GM21619 (cell line): Measurements from ENCODE around the gene DSN1.

Experiments
- ATAC-seq: cut with Tn5 transposase; IDR thresholded peaks from one replicate; pipeline ENCODE4 v1.9.1; 2021; ENCODE audit not compliant: unreplicated experiment

Gene DSN1

GRCh38 chr20:36758276-36758675 is 15.3 kb downstream of the DSN1 start:
- no peak for ATAC-seq

GRCh38 chr20:36756496-36756895 is 17.1 kb downstream of the DSN1 start:
- ATAC-seq: no peak

GRCh38 chr20:36754656-36755222 is 18.8 kb downstream of the DSN1 start:
- ATAC-seq: no peak

DNA sequence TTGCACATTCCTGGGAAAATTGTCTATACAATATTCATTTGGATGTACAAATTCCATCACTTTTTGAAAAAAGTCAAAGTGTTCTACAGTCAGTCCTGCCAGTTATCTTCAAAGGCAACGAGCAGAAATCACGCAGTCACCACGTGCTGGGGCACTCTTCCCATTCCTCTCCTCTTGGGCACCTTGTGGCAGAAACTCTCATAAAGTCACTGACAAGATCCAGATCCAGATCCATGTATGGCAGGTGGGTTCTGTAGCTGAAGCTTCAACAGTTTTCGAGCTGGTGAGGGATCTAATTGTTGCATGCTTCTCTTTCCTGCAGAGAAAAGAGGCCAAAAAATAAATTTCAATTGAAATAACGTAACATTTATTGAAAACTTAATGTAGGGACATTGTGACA is 21.0 kb downstream of the DSN1 start:
- no peak for ATAC-seq

- ATAC-seq: peak; percentile 95
Measured at GRCh38 chr20:36745927-36746659, 27.5 kb downstream of the DSN1 start, which contains the start of gene NDRG3. Gene NDRG3 (minus strand): TSS chr20:36746090. CDS start chr20:36721735, 24,355 bp downstream.

DNA sequence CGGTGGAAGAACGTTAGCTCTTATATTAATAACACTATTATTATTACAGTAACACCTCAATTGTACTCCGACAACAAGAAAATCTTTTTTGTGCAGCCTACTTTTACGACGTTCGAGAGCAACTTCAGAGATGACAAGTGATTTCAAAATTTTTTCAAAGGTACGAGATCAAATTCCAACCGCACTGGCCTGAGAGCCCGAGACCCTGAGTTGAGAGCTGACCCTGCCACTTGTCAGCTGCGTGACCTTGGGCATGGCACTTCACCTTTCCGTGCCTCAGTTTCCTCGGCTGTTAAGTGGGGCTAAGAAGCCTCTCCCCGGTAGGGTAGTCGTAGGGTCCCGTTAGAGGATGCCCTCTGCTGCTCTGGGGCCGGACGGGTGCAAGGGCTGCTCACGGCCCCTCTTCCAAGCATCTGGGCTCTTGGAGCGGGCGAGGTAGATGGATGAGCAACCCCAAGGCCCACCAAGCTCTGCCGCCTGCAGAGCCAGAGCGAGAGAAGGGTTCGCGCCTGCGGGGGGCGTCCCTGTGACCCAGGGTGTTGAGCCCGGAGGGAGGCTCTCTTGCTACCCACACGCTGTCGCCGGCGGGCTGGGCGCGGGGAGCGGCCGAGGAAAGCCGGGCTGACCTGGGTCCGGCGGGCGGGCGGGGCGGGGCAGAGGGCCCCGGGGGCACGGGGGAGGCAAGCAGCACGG is 28.2 kb downstream of the DSN1 start:
- ATAC-seq: peak; percentile 22

GRCh38 chr20:36744764-36745191 is 28.8 kb downstream of the DSN1 start:
- ATAC-seq: no peak

DNA sequence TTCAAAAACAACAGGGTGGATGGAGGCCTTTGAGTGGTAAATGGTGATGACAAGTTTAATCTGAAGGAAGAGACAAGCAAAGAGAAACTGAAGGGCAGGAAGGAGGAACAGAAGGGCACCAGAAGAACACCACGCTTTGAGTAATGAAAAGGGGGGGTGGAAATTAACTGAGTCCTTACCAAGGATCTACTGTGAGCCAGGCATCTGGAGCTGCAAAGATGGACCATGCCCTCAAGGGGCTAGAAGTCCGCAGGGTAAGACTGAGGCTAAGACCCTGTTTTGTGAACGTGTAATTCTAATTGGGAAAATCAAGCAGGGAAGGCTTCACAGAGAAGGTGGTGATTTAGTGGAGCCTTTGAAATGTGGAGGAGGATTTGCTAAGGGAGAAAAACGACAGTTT is 29.3 kb downstream of the DSN1 start:
- ATAC-seq: no peak

GRCh38 chr20:36742558-36742957 is 31.0 kb downstream of the DSN1 start:
- no peak for ATAC-seq

DNA sequence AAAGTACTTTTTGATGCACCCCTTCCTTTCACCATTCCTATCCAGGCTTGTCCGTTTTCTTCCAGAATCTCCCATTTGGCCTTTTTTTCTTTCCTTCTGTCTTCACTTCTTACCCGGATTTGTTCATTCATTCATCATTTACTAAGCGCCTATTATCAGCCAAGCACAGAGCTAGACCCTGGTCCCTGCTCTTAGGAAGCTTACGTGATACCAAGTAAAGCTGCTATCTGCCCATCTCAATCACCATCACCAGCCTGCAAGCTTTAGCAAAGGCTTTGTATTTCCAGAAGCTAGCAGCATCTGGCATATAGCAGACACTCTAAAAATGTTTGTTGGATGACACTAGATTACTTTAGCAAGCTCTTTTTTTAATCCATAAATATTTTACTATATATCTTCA is 32.5 kb downstream of the DSN1 start:
- ATAC-seq: no peak

DNA sequence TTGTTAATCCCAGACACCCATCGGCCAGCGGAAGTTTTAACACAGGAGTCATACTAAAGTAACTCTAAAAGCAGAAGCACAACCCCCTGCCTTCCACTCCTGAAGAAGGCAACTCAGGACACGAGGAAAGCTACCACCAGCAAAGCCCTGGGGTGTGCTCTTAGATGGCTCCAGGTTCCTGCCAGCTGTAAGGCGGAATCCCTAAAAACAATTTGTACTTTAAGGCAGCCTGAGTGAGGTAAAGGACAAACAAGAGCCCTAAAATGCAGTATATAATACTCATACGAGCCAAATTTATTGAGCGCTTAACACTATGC is 36.4 kb downstream of the DSN1 start:
- ATAC-seq: no peak

- ATAC-seq: no peak
Measured at GRCh38 chr20:36736451-36737182, 36.9 kb downstream of the DSN1 start.

- ATAC-seq: no peak
Measured at GRCh38 chr20:36732456-36732855, 41.1 kb downstream of the DSN1 start.

GRCh38 chr20:36728986-36729385 is 44.6 kb downstream of the DSN1 start:
- no peak for ATAC-seq

- ATAC-seq: no peak
Measured at GRCh38 chr20:36726168-36726567, 47.4 kb downstream of the DSN1 start.

DNA sequence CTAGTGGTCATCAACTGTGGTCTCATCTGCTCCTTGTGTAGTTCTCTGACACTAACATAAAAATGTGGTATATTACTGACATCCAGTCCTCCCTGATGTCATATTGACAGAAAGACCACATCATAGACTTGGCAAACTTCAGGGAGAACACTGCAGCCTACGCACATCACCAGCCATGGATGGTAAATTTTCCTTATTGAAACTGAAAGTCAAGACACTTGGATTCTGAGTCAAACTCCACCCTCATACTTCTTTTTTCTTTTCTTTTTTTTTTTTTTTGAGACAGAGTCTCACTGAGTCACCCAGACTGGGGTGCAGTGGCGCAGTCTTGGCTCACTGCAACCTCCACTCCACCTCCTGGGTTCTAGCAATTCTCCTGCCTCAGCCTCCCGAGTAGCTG is 53.1 kb downstream of the DSN1 start:
- ATAC-seq: no peak

DNA sequence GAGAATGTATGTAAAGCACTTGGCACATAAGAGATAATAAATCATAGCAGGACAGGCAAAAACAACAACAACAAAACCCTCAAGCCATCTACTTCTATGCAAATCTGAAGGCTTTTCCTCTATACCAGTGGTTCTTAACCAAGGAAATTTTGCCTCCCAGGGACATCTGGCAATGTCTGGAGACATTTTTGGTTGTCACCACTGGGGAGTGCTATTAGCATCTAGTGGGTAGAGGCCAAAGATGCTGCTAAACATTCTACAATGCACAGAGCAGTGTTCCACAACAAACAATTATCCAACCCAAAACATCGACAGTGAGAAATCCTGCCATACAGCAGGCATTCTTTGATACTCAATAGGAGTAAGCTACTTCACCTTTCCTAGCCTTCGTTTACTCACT is 55.9 kb downstream of the DSN1 start:
- no peak for ATAC-seq

- no peak for ATAC-seq
Measured at GRCh38 chr20:36717021-36717420, 56.5 kb downstream of the DSN1 start.

DNA sequence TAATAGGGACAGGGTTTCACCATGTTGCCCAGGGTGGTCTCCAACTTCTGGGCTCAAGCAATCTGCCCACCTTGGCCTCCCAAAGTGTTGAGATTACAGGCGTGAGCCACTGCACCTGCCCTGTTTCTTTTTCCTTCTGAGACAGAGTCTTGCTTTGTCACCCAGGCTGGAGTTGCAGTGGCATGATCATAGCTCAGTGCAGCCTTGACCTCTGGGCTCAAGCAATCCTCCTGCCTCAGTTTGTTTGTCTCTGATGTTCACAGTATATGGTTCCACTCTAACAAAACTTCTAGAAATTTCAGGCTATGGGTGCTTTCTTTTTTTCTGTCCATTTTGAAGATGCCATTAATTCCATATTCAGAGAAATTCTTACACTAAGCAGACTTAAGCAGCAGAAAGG is 60.8 kb downstream of the DSN1 start:
- no peak for ATAC-seq

DNA sequence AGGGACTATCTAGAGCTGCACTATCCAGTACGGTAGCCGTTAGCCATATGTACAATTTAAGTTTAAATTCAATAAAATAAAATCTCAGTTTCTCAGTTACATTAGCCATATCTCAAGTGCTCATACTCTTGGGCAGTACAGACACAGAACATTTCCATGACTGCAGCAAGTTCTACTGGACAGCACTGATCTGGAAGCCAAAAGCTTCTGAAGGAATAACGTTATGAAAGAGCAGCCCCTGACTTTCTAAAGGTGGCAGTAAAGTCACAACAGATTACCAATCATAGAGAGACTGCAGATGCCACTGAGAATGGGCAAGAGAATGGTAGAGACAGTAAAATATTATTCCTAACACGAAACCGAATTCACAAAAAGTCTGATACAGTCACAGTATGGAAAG is 64.4 kb downstream of the DSN1 start:
- ATAC-seq: no peak

DNA sequence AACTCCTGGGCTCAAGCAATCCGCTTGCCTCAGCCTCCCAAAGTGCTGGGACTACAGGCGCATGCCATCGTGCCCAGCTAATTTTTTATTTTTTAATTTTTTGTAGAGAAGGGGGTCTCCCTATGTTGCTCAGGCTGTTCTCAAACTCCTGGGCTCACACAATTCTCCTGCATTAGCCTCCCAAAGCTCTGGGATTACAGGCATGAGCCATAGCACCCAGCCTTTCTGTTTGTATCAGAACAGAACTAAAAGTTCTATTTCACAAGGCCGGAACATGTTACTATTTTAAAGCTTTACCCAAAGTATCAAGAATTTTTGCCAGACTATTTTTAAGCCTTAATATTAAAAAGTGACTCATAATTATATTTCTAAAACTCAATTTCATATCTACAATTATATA is 70.0 kb downstream of the DSN1 start:
- no peak for ATAC-seq
